K562 (cell line): Measurements from ENCODE around the gene ZNF343. TPM values are rescaled to one million over a fixed set of nuclear protein-coding genes. Genes with fewer than 3 reads are reported as not detected.

ENCODE experiments used
- ATAC-seq: fragments of 200-7000 bp; cut with Tn5 transposase; 3 replicates; pipeline ENCODE4 v1.9.1; 2020; ENCODE audit warnings: moderate library complexity
- BruUV-seq: library from RNA; stranded (reverse); fragments of 400-500 nt; replicated peaks from 2 replicates; lab custom pipeline; 2021; lab: Mats Ljungman, UMichigan
- CTCF ChIA-PET: fragments of 300-600 bp; formaldehyde crosslinking; extraction: SDS; loops from one replicate; lab custom pipeline; 2021; ENCODE audit warnings: low intra/inter-chr PET ratio; lab: Yijun Ruan, JAX
- POLR2A ChIA-PET: fragments of 300-600, 350-650 bp; sonication (Branson Sonifier 250); formaldehyde crosslinking; extraction: SDS; loops from one replicate; lab custom pipeline; 2021; ENCODE audit warnings: antibody characterized with exemption, inconsistent platforms; lab: Yijun Ruan, JAX
- DNase-seq, 4 experiments: peaks; one replicate each; pipeline versions ENCODE4 v3.0.0 to v3.0.0-alpha.2; 2011 to 2018; ENCODE audit warnings: low spot score in 3 of 4, mixed read lengths in 3 of 4; ENCODE audit errors: extremely low read depth in 1 of 4
- FAIRE-seq: peaks from 2 replicates; lab custom pipeline; 2011; peaks lifted over from hg19 to GRCh38; lab: Jason Lieb, UNC
- H2AFZ ChIP-seq: 2 replicates; pipeline ENCODE4 v1.6.0; 2011; ENCODE audit warnings: low read depth, low read length, control low read depth, inconsistent platforms
- H3K27ac ChIP-seq: fragments of 200-600 bp; 3 replicates; pipeline ENCODE4 v1.8.0; 2011; ENCODE audit warnings: low read depth, mild to moderate bottlenecking, control low read depth, inconsistent platforms, low read length, moderate library complexity, mixed read lengths; ENCODE audit errors: extremely low read depth
- H3K27me3 ChIP-seq, 2 experiments: fragments of 300-600 bp in 1 of 2; 2 replicates in 1 of 2; 3 replicates in 1 of 2; pipeline versions ENCODE4 v1.6.0 to v1.8.0; 2011; ENCODE audit warnings: inconsistent platforms in 2 of 2, low read length in 2 of 2, mild to moderate bottlenecking in 1 of 2, mixed read lengths in 1 of 2, moderate library complexity in 1 of 2; ENCODE audit not compliant: control insufficient read depth in 2 of 2, insufficient read depth in 2 of 2
- H3K36me3 ChIP-seq: fragments of 300-600 bp; 3 replicates; pipeline ENCODE4 v1.8.0; 2011; ENCODE audit warnings: mild to moderate bottlenecking, low read length, inconsistent platforms; ENCODE audit not compliant: control insufficient read depth, insufficient read depth
- H3K4me1 ChIP-seq, 2 experiments: fragments of 200-600 bp in 1 of 2; replicated peaks in 1 of 2; 2 replicates in 1 of 2; 3 replicates in 1 of 2; pipeline versions ENCODE4 v1.5.1 to v1.8.0; 2011; ENCODE audit warnings: inconsistent platforms in 2 of 2, low read length in 2 of 2, mild to moderate bottlenecking in 1 of 2, mixed read lengths in 1 of 2, moderate library complexity in 1 of 2; ENCODE audit not compliant: control insufficient read depth in 2 of 2, insufficient read depth in 2 of 2
- H3K4me2 ChIP-seq: 2 replicates; pipeline ENCODE4 v1.6.1; 2011; ENCODE audit warnings: low read length, control low read depth, inconsistent platforms, mixed read lengths; ENCODE audit not compliant: insufficient read depth
- H3K4me3 ChIP-seq: fragments of 200-600 bp; sonication (generic), shearing (Covaris generic); 2 replicates; pipeline ENCODE4 v1.5.1; 2016; ENCODE audit warnings: control low read depth, inconsistent platforms
- H3K79me2 ChIP-seq: fragments of 200-600 bp; 3 replicates; pipeline ENCODE4 v1.8.0; 2011; ENCODE audit warnings: low read length, inconsistent platforms; ENCODE audit not compliant: control insufficient read depth, insufficient read depth
- H3K9ac ChIP-seq, 2 experiments: 2 replicates each; pipeline versions ENCODE4 v1.6.0 to v1.6.1; 2011; ENCODE audit warnings: low read depth in 2 of 2, low read length in 2 of 2, control low read depth in 1 of 2, inconsistent platforms in 1 of 2, mild to moderate bottlenecking in 1 of 2, mixed read lengths in 1 of 2; ENCODE audit not compliant: insufficient read depth in 1 of 2
- H3K9me1 ChIP-seq: one replicate; pipeline ENCODE4 v1.6.0; 2011; ENCODE audit warnings: inconsistent platforms, mild to moderate bottlenecking, low read length, moderate library complexity; ENCODE audit not compliant: control insufficient read depth, insufficient read depth
- H3K9me3 ChIP-seq: replicated peaks from 2 replicates; pipeline ENCODE4 v1.5.1; 2011; ENCODE audit warnings: low read depth, low read length, inconsistent platforms; ENCODE audit not compliant: control insufficient read depth, insufficient read depth
- H4K20me1 ChIP-seq: replicated peaks from 2 replicates; pipeline ENCODE4 v1.6.1; 2011; ENCODE audit warnings: low read length, inconsistent platforms, mixed read lengths; ENCODE audit not compliant: control insufficient read depth, insufficient read depth
- CAMTA2 ChIP-seq: fragments of 250-450 bp; sonication (Bioruptor Pico); conservative IDR thresholded peaks from 2 replicates; pipeline ENCODE4 v1.5.1; 2022
- L3MBTL2 ChIP-seq: fragments of 450-650 bp; IDR thresholded peaks from 2 replicates; pipeline ENCODE4 v1.6.1; 2016; ENCODE audit warnings: mild to moderate bottlenecking, moderate library complexity
- NBN ChIP-seq: fragments of 450-650 bp; IDR thresholded peaks from 2 replicates; pipeline ENCODE4 v1.6.1; 2016; ENCODE audit warnings: low read depth, mild to moderate bottlenecking
- SIN3A ChIP-seq, 2 experiments: fragments of 150-350 bp in 1 of 2; IDR thresholded peaks; 2 replicates each; pipeline ENCODE4 v1.6.1; 2011 to 2016; ENCODE audit warnings: borderline replicate concordance in 2 of 2, low read depth in 2 of 2, low read length in 2 of 2, mild to moderate bottlenecking in 2 of 2, moderate library complexity in 2 of 2; ENCODE audit not compliant: control insufficient read depth in 1 of 2
- SMARCA4 ChIP-seq: fragments of 450-650 bp; IDR thresholded peaks from 2 replicates; pipeline ENCODE4 v1.6.1; 2016
- TFAM ChIP-seq: fragments of 250-450 bp; sonication (Bioruptor Pico); conservative IDR thresholded peaks from 2 replicates; pipeline ENCODE4 v1.5.0; 2021; ENCODE audit warnings: mild to moderate bottlenecking, moderate library complexity
- TGIF2 ChIP-seq: sonication (generic); formaldehyde crosslinking; IDR thresholded peaks from 2 replicates; pipeline ENCODE4 v1.8.1; 2022; ENCODE audit warnings: mild to moderate bottlenecking, missing genetic modification reagents, moderate library complexity
- WGBS: fragments of 100-300 bp; shearing (Covaris generic); methylation state at CpG from one replicate; pipeline ENCODE4 v1.1.6; 2016; ENCODE audit warnings: low coverage, mixed read lengths; ENCODE audit not compliant: insufficient coverage; ENCODE audit errors: missing lambda C conversion rate; 5-methylcytosine and 5-hydroxymethylcytosine counted together
- in situ Hi-C: fragments of 300-500 bp; cut with MboI; formaldehyde crosslinking; loops from 4 replicates; pipeline ENCODE4 v1.15.0; 2018; ENCODE audit warnings: inconsistent platforms, mixed read lengths
- intact Hi-C: fragments of 100-400 bp; cut with micrococcal nuclease; formaldehyde crosslinking; loops from 2 replicates; pipeline ENCODE4 v1.14.2; 2022
- polyA plus RNA-seq, 8 experiments: library from polyadenylated mRNA; depleted of rRNA in 4 of 8; stranded (reverse) in 5 of 8; unstranded in 3 of 8; fragments of >200 nt; fragmentation: Nextera tagmentation in 2 of 8; fragmentation: Illumina TruSeq in 1 of 8; extraction: Ambion mirVana in 2 of 8; extraction: Trizol in 1 of 8; gene quantifications; 2 replicates each; pipeline versions ENCODE4 v1.2.1 to v1.2.3, GENCODE V29; 2011 to 2014; ENCODE audit warnings: inconsistent platforms in 1 of 8, missing spikeins in 1 of 8
- total RNA-seq, 7 experiments: library from RNA; depleted of rRNA in 6 of 7; stranded (reverse); fragments of >200 nt in 6 of 7; fragmentation: Illumina TruSeq in 2 of 7; extraction: Trizol in 2 of 7; gene quantifications; 2 replicates each; pipeline versions ENCODE4 v1.2.1 to v1.2.3, GENCODE V29; 2011 to 2021; ENCODE audit warnings: low replicate concordance in 1 of 7
- TF ChIP-seq, protein P1 (sequence below): fragments of 250-450 bp; sonication (Bioruptor Pico); IDR thresholded peaks from 2 replicates; pipeline ENCODE4 v1.4.0; 2020
- TF ChIP-seq, protein P2 (sequence below): fragments of 450-650 bp; formaldehyde crosslinking; IDR thresholded peaks from 2 replicates; pipeline ENCODE4 v1.4.0; 2020; ENCODE audit warnings: mild to moderate bottlenecking, moderate library complexity
- TF ChIP-seq, protein P3 (sequence below): fragments of 250-450 bp; sonication (Bioruptor Pico); IDR thresholded peaks from 2 replicates; pipeline ENCODE4 v1.4.0; 2020; ENCODE audit warnings: borderline replicate concordance
- TF ChIP-seq, protein P4 (sequence below): fragments of 250-450 bp; sonication (Bioruptor Pico); IDR thresholded peaks from 2 replicates; pipeline ENCODE4 v1.8.0; 2022; ENCODE audit warnings: moderate library complexity, mild to moderate bottlenecking, inconsistent platforms

The ZNF343 gene
- total and polyA plus RNA-seq, 9 of the 15 experiments (the other 6 are each of a cell fraction or from before 2014, with no cell fraction given), result 1.4 to 9.8 (median 6.4) TPM

DNA sequence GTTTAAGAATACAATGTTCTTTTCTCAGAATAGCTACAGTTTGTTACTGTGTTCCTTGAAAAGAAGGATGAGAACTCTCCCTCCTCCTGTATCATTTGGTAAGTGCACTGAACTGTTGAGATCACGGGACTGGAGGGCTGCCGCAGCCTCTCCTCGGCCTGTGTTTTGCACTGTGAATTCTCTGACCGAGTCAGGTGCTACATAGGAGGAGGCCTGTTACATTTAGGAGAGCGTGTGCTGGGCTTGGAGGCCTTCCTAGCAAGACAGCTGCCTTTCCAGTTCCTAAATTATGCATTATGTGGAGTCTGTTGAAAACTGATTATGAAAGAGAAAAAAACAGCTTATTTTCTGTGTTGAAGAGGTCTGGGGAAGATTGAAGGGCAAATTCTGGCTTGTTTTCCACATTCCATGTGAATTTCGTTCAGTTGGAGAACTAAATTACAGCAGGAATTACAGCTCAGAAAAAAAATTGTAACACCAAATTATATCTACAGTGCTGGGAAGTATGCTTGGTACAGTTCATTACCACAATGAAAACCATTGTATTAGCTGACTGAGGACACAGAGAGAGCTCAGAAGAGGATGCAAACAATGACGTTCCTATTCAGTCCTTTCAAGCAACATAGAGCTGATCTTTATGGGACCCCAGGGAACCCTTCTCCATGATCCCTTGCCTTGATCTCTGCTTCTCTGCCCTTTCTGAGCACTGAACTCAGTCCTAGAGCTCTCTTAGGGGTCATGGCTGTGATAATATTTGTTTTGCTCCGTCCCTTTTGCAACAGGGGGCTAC lies 30.4 kb upstream of the ZNF343 start:
- H3K4me2 ChIP-seq, result no peak overlapping the region
- under 1% methylated on average over 8 of the region's 8 CpGs for WGBS
- in situ Hi-C loops, result no loop called here
- no peak for ATAC-seq
- H3K9me3 ChIP-seq, result no peaks in the 10 kb centered on the region
- BruUV-seq, result no TSS peak
- H3K27ac ChIP-seq, result no peak overlapping the region
- no peak for FAIRE-seq
- TF ChIP-seq, protein P1, sequence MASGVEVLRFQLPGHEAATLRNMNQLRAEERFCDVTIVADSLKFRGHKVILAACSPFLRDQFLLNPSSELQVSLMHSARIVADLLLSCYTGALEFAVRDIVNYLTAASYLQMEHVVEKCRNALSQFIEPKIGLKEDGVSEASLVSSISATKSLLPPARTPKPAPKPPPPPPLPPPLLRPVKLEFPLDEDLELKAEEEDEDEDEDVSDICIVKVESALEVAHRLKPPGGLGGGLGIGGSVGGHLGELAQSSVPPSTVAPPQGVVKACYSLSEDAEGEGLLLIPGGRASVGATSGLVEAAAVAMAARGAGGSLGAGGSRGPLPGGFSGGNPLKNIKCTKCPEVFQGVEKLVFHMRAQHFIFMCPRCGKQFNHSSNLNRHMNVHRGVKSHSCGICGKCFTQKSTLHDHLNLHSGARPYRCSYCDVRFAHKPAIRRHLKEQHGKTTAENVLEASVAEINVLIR, result no peak
- TF ChIP-seq TFAM (CRISPR knock-in tag), result no peak
- TF ChIP-seq, protein P2, sequence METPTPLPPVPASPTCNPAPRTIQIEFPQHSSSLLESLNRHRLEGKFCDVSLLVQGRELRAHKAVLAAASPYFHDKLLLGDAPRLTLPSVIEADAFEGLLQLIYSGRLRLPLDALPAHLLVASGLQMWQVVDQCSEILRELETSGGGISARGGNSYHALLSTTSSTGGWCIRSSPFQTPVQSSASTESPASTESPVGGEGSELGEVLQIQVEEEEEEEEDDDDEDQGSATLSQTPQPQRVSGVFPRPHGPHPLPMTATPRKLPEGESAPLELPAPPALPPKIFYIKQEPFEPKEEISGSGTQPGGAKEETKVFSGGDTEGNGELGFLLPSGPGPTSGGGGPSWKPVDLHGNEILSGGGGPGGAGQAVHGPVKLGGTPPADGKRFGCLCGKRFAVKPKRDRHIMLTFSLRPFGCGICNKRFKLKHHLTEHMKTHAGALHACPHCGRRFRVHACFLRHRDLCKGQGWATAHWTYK (CRISPR knock-in tag), result no peak
- no peak for TF ChIP-seq SMARCA4
- TF ChIP-seq, protein P3, sequence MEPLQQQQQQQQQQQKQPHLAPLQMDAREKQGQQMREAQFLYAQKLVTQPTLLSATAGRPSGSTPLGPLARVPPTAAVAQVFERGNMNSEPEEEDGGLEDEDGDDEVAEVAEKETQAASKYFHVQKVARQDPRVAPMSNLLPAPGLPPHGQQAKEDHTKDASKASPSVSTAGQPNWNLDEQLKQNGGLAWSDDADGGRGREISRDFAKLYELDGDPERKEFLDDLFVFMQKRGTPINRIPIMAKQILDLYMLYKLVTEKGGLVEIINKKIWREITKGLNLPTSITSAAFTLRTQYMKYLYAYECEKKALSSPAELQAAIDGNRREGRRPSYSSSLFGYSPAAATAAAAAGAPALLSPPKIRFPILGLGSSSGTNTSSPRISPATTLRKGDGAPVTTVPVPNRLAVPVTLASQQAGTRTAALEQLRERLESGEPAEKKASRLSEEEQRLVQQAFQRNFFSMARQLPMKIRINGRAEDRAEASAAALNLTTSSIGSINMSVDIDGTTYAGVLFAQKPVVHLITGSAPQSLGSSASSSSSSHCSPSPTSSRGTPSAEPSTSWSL (CRISPR knock-in tag), result no peak
- no peak for TF ChIP-seq SIN3A (IDR thresholded peaks at IDR 0.05; ENCODE audit: borderline replicate concordance in 2 of 2, control insufficient read depth in 1 of 2, low read depth in 2 of 2, low read length in 2 of 2)
- no peak for TF ChIP-seq TGIF2 (CRISPR knock-in tag)
- no peak for TF ChIP-seq NBN
- no peak for TF ChIP-seq L3MBTL2
- no peak for TF ChIP-seq CAMTA2 (CRISPR knock-in tag)
- TF ChIP-seq, protein P4, sequence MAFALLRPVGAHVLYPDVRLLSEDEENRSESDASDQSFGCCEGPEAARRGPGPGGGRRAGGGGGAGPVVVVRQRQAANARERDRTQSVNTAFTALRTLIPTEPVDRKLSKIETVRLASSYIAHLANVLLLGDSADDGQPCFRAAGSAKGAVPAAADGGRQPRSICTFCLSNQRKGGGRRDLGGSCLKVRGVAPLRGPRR (CRISPR knock-in tag), result no peak
- TF ChIP-seq, all 486 proteins: peak for 0
- no peaks in the 10 kb centered on the region for H4K20me1 ChIP-seq
- no peaks in the 10 kb centered on the region for H3K79me2 ChIP-seq
- H3K36me3 ChIP-seq, result no peaks in the 10 kb centered on the region
- CTCF ChIA-PET, result no interaction called here
- POLR2A ChIA-PET, result interaction anchor here (1.0 to 1.5 kb wide), 4 partner anchors 13 to 113 kb away, joined by 3 to 5 read pairs (median 4); partner anchors contain the start of gene NOP56
- H3K27me3 ChIP-seq, result peaks cover 20 to 44% of the 10 kb centered on the region in 2 experiments
- no peak for DNase-seq
- peaks cover 0 to 10% of the 10 kb centered on the region in 2 experiments; a peak in 2 of 5 replicates for H3K4me1 ChIP-seq
- H3K4me3 ChIP-seq, result no peak overlapping the region
- intact Hi-C loops, result no loop called here
- H3K9me1 ChIP-seq, result no peaks in the 10 kb centered on the region
- no peak overlapping the region for H2AFZ ChIP-seq
- no peak overlapping the region for H3K9ac ChIP-seq
